Ecto neural progenitor cell (in vitro differentiated cells): Measurements from ENCODE around the gene ATR.
"Not testable (repeated sequence)": the region's sequence is repeated elsewhere in the genome, so short reads cannot be mapped to it uniquely, and the experiment has no call there.

Experiments used
- DNase-seq: peaks from one replicate; pipeline ENCODE4 v3.0.0-alpha.2; 2018; ENCODE audit warnings: low spot score

ATR gene

GRCh38 chr3:142595141-142595540, 16.6 kb upstream of the ATR start:
- no peak for DNase-seq

GRCh38 chr3:142592268-142592667, 13.7 kb upstream of the ATR start:
- not testable (repeated sequence) for DNase-seq

GRCh38 chr3:142588703-142589102, 10.2 kb upstream of the ATR start:
- DNase-seq: no peak

GRCh38 chr3:142586803-142587406, 8.4 kb upstream of the ATR start:
- no peak for DNase-seq

- DNase-seq: not testable (repeated sequence)
These were observed 2.5 kb upstream of the ATR start for GRCh38 chr3:142581070-142581469.

GRCh38 chr3:142580061-142580423, 1.5 kb upstream of the ATR start:
- no peak for DNase-seq

GRCh38 chr3:142577696-142578328, 721 bp downstream of the ATR start:
- DNase-seq: no peak

- DNase-seq: no peak
These were observed 1.7 kb downstream of the ATR start for GRCh38 chr3:142576792-142577191.

GRCh38 chr3:142574665-142575064, 3.9 kb downstream of the ATR start:
- no peak for DNase-seq

- not testable (repeated sequence) for DNase-seq
These were observed 4.3 kb downstream of the ATR start for GRCh38 chr3:142574223-142574622.

GRCh38 chr3:142569422-142569821, 9.1 kb downstream of the ATR start:
- DNase-seq: not testable (repeated sequence)

- no peak for DNase-seq
These were observed 10.0 kb downstream of the ATR start for GRCh38 chr3:142568393-142569017.

- DNase-seq: no peak
These were observed 12.4 kb downstream of the ATR start for GRCh38 chr3:142566096-142566495.

GRCh38 chr3:142563496-142563997, 15.0 kb downstream of the ATR start:
- DNase-seq: no peak

- no peak for DNase-seq
These were observed 18.4 kb downstream of the ATR start for GRCh38 chr3:142560118-142560517.

- no peak for DNase-seq
These were observed 24.8 kb downstream of the ATR start for GRCh38 chr3:142553741-142554140.

- DNase-seq: not testable (repeated sequence)
These were observed 26.0 kb downstream of the ATR start for GRCh38 chr3:142552579-142552978.

GRCh38 chr3:142549986-142550385, 28.5 kb downstream of the ATR start:
- DNase-seq: no peak

- DNase-seq: no peak
These were observed 35.2 kb downstream of the ATR start for GRCh38 chr3:142543307-142543706.

- DNase-seq: no peak
These were observed 36.5 kb downstream of the ATR start for GRCh38 chr3:142542054-142542453.

- DNase-seq: no peak
These were observed 42.0 kb downstream of the ATR start for GRCh38 chr3:142536519-142536918.

GRCh38 chr3:142534543-142534942, 44.0 kb downstream of the ATR start:
- DNase-seq: no peak

- no peak for DNase-seq
These were observed 48.2 kb downstream of the ATR start for GRCh38 chr3:142530296-142530695.
